A549 (cell line): Measurements from ENCODE around the gene MACF1. TPM values are rescaled to one million over a fixed set of nuclear protein-coding genes. Genes with fewer than 3 reads are reported as not detected.

Experiments
- ATAC-seq, 2 experiments: fragments of 200-7000 bp in 1 of 2; fragments of >200 bp in 1 of 2; cut with Nextera tagmentation in 1 of 2; cut with Tn5 transposase in 1 of 2; 3 replicates each; pipeline versions ENCODE4 v1.8.0 to v1.9.1; 2018 to 2020; ENCODE audit warnings: mild to moderate bottlenecking in 1 of 2, moderate library complexity in 1 of 2
- CTCF ChIA-PET: fragments of 300-600 bp; sonication (Branson Sonifier 250); formaldehyde crosslinking; extraction: SDS; loops from one replicate; lab custom pipeline; 2021; ENCODE audit warnings: antibody characterized with exemption, inconsistent platforms; lab: Yijun Ruan, JAX
- POLR2A ChIA-PET: fragments of 350-600 bp; formaldehyde crosslinking; extraction: SDS; loops from one replicate; lab custom pipeline; 2021; ENCODE audit warnings: antibody characterized with exemption, inconsistent platforms; lab: Yijun Ruan, JAX
- DNase-seq, 2 experiments: peaks; one replicate each; pipeline versions ENCODE4 v3.0.0 to v3.0.0-alpha.2; 2011 to 2016; ENCODE audit warnings: low read depth in 1 of 2, low spot score in 1 of 2
- FAIRE-seq: peaks from 2 replicates; lab custom pipeline; 2011; peaks lifted over from hg19 to GRCh38; lab: Jason Lieb, UNC
- H3K27ac ChIP-seq, 2 experiments: fragments of >200 bp; sonication (Bioruptor Twin); formaldehyde crosslinking; 3 replicates each; pipeline ENCODE4 v1.5.1; 2016 to 2017
- H3K4me1 ChIP-seq: fragments of >200 bp; sonication (Bioruptor Twin); formaldehyde crosslinking; 3 replicates; pipeline ENCODE4 v1.6.1; 2016
- H3K4me2 ChIP-seq: fragments of >200 bp; sonication (Bioruptor Twin); formaldehyde crosslinking; 3 replicates; pipeline ENCODE4 v1.6.1; 2016
- H3K4me3 ChIP-seq: fragments of >200 bp; sonication (Bioruptor Twin); formaldehyde crosslinking; 3 replicates; pipeline ENCODE4 v1.5.1; 2016
- H3K9me3 ChIP-seq: fragments of >200 bp; sonication (Bioruptor Twin); formaldehyde crosslinking; 3 replicates; pipeline ENCODE4 v1.6.1; 2016
- CBX2 ChIP-seq: fragments of 200-600 bp; sonication (generic); IDR thresholded peaks from 2 replicates; pipeline ENCODE4 v1.6.1; 2016; ENCODE audit warnings: low read depth, mild to moderate bottlenecking, borderline replicate concordance
- CHD4 ChIP-seq: fragments of 200-600 bp; sonication (generic); IDR thresholded peaks from 2 replicates; pipeline ENCODE4 v1.6.1; 2016; ENCODE audit warnings: antibody characterized with exemption, mild to moderate bottlenecking, borderline replicate concordance
- E2F6 ChIP-seq: IDR thresholded peaks from 2 replicates; pipeline ENCODE4 v1.6.1; 2012; ENCODE audit warnings: low read depth, borderline replicate concordance
- EHMT2 ChIP-seq: fragments of 200-600 bp; sonication (generic); IDR thresholded peaks from 2 replicates; pipeline ENCODE4 v1.6.1; 2016; ENCODE audit warnings: antibody characterized with exemption, low read depth, mild to moderate bottlenecking, moderate library complexity
- FOSB ChIP-seq: fragments of 250-450 bp; sonication (Bioruptor Pico); IDR thresholded peaks from 2 replicates; pipeline ENCODE4 v1.5.0; 2020; ENCODE audit warnings: mild to moderate bottlenecking, moderate library complexity
- HES2 ChIP-seq: fragments of >200 bp; sonication (Bioruptor Twin); formaldehyde crosslinking; IDR thresholded peaks from 2 replicates; pipeline ENCODE4 v1.6.1; 2016
- KDM1A ChIP-seq: fragments of 200-600 bp; sonication (generic); IDR thresholded peaks from 2 replicates; pipeline ENCODE4 v1.6.1; 2016; ENCODE audit warnings: low read depth, mild to moderate bottlenecking
- NR3C1 ChIP-seq: fragments of >200 bp; sonication (Bioruptor Twin); formaldehyde crosslinking; IDR thresholded peaks from 3 replicates; pipeline ENCODE4 v1.6.1; 2017
- POLR2A ChIP-seq: IDR thresholded peaks from 2 replicates; pipeline ENCODE4 v1.6.1; 2012; ENCODE audit warnings: mild to moderate bottlenecking, low read length
- SMC3 ChIP-seq: fragments of >200 bp; sonication (Bioruptor Twin); formaldehyde crosslinking; IDR thresholded peaks from 3 replicates; pipeline ENCODE4 v1.6.1; 2018; ENCODE audit warnings: inconsistent platforms
- TFCP2L1 ChIP-seq: fragments of 250-450 bp; sonication (Bioruptor Pico); IDR thresholded peaks from 2 replicates; pipeline ENCODE4 v1.5.0; 2021; ENCODE audit warnings: mild to moderate bottlenecking
- ZC3H11A ChIP-seq: fragments of 450-650 bp; IDR thresholded peaks from 2 replicates; pipeline ENCODE4 v1.6.1; 2014; ENCODE audit warnings: antibody characterized with exemption, mild to moderate bottlenecking
- ZFP36 ChIP-seq: fragments of 450-650 bp; IDR thresholded peaks from 2 replicates; pipeline ENCODE4 v1.6.1; 2014; ENCODE audit warnings: borderline replicate concordance; ENCODE audit not compliant: partially characterized antibody
- ZNF302 ChIP-seq: fragments of 250-450 bp; sonication (Bioruptor Pico); IDR thresholded peaks from 2 replicates; pipeline ENCODE4 v1.9.0; 2021; ENCODE audit warnings: inconsistent platforms, mild to moderate bottlenecking, moderate library complexity
- WGBS: methylation state at CpG from one replicate; pipeline ENCODE4 v1.1.6; 2017; ENCODE audit errors: missing lambda C conversion rate; 5-methylcytosine and 5-hydroxymethylcytosine counted together
- polyA plus RNA-seq, 4 experiments: library from polyadenylated mRNA; depleted of rRNA in 3 of 4; stranded (reverse); fragments of >200 nt; fragmentation: RNase III in 1 of 4; extraction: RNeasy Plus Mini Kit Qiagen cat#74134 plus additional on column Dnase treatment in 1 of 4; gene quantifications; 2 replicates in 3 of 4; 3 replicates in 1 of 4; pipeline ENCODE4 v1.2.3, GENCODE V29; 2011 to 2017
- TF ChIP-seq, protein P1 (sequence below): fragments of 200-600 bp; sonication (generic); IDR thresholded peaks from 2 replicates; pipeline ENCODE4 v1.6.1; 2016; ENCODE audit warnings: antibody characterized with exemption, mild to moderate bottlenecking, moderate library complexity
- TF ChIP-seq, protein P2 (sequence below): fragments of 250-450 bp; sonication (Bioruptor Pico); IDR thresholded peaks from 2 replicates; pipeline ENCODE4 v1.5.0; 2020; ENCODE audit warnings: low read depth, mild to moderate bottlenecking, moderate library complexity
- TF ChIP-seq, protein P3 (sequence below): fragments of >200 bp; sonication (Bioruptor Twin); formaldehyde crosslinking; IDR thresholded peaks from 3 replicates; pipeline ENCODE4 v1.6.1; 2016
- TF ChIP-seq, protein P4 (sequence below): IDR thresholded peaks from 2 replicates; pipeline ENCODE4 v1.6.1; 2012
- TF ChIP-seq, protein P5 (sequence below): fragments of 150-350 bp; IDR thresholded peaks from 2 replicates; pipeline ENCODE4 v1.6.1; 2014; ENCODE audit warnings: low read depth, mild to moderate bottlenecking, low read length

Gene MACF1
- polyA plus RNA-seq, 2 of the 4 experiments (the other 2 are of a cell fraction) = 45.7 to 64.2 TPM

- H3K9me3 ChIP-seq = no peaks in the 10 kb centered on the region
- 0 out of 6 replicates have a peak overlapping the region, but pooled peaks of 1 of the 2 experiments have one; percentile 37 for H3K27ac ChIP-seq
- peaks cover 49% of the 10 kb centered on the region for H3K4me1 ChIP-seq
- peak overlapping the region; percentile 20; the same call in 1 of the 3 replicates for H3K4me2 ChIP-seq
- TF ChIP-seq EHMT2 (no peak), NR3C1 (no peak), POLR2A (no peak), HES2 (no peak), ZNF302 (CRISPR knock-in tag) (no peak), CBX2 (no peak), ZFP36 (no peak), SMC3 (no peak), ZC3H11A (no peak), FOSB (no peak)
- TF ChIP-seq, protein P1, sequence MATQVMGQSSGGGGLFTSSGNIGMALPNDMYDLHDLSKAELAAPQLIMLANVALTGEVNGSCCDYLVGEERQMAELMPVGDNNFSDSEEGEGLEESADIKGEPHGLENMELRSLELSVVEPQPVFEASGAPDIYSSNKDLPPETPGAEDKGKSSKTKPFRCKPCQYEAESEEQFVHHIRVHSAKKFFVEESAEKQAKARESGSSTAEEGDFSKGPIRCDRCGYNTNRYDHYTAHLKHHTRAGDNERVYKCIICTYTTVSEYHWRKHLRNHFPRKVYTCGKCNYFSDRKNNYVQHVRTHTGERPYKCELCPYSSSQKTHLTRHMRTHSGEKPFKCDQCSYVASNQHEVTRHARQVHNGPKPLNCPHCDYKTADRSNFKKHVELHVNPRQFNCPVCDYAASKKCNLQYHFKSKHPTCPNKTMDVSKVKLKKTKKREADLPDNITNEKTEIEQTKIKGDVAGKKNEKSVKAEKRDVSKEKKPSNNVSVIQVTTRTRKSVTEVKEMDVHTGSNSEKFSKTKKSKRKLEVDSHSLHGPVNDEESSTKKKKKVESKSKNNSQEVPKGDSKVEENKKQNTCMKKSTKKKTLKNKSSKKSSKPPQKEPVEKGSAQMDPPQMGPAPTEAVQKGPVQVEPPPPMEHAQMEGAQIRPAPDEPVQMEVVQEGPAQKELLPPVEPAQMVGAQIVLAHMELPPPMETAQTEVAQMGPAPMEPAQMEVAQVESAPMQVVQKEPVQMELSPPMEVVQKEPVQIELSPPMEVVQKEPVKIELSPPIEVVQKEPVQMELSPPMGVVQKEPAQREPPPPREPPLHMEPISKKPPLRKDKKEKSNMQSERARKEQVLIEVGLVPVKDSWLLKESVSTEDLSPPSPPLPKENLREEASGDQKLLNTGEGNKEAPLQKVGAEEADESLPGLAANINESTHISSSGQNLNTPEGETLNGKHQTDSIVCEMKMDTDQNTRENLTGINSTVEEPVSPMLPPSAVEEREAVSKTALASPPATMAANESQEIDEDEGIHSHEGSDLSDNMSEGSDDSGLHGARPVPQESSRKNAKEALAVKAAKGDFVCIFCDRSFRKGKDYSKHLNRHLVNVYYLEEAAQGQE = no peak
- TF ChIP-seq, protein P2, sequence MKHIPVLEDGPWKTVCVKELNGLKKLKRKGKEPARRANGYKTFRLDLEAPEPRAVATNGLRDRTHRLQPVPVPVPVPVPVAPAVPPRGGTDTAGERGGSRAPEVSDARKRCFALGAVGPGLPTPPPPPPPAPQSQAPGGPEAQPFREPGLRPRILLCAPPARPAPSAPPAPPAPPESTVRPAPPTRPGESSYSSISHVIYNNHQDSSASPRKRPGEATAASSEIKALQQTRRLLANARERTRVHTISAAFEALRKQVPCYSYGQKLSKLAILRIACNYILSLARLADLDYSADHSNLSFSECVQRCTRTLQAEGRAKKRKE = no peak
- TF ChIP-seq, protein P3, sequence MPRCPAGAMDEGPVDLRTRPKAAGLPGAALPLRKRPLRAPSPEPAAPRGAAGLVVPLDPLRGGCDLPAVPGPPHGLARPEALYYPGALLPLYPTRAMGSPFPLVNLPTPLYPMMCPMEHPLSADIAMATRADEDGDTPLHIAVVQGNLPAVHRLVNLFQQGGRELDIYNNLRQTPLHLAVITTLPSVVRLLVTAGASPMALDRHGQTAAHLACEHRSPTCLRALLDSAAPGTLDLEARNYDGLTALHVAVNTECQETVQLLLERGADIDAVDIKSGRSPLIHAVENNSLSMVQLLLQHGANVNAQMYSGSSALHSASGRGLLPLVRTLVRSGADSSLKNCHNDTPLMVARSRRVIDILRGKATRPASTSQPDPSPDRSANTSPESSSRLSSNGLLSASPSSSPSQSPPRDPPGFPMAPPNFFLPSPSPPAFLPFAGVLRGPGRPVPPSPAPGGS = no peak
- TF ChIP-seq, protein P4, sequence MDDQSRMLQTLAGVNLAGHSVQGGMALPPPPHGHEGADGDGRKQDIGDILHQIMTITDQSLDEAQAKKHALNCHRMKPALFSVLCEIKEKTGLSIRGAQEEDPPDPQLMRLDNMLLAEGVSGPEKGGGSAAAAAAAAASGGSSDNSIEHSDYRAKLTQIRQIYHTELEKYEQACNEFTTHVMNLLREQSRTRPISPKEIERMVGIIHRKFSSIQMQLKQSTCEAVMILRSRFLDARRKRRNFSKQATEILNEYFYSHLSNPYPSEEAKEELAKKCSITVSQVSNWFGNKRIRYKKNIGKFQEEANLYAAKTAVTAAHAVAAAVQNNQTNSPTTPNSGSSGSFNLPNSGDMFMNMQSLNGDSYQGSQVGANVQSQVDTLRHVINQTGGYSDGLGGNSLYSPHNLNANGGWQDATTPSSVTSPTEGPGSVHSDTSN = no peak
- ChIA-PET POLR2A (no interaction called here), CTCF (interaction anchor here (0.6 to 4.9 kb wide), 2 partner anchors 46 to 396 kb away, joined by 3 to 19 read pairs; no protein-coding TSS in a partner anchor)
- no peak overlapping the region for H3K4me3 ChIP-seq
- no peak for DNase-seq
- no peak for FAIRE-seq
- 97% methylated on average over 8 of the region's 8 CpGs for WGBS
- ATAC-seq = no peak
These were observed 8.0 kb downstream of the MACF1 start for GRCh38 chr1:39212499-39212898.

- H3K4me2 ChIP-seq = peak overlapping the region; percentile 20
- no peak for FAIRE-seq
- TF ChIP-seq CHD4 = no peak
- TF ChIP-seq, protein P5, sequence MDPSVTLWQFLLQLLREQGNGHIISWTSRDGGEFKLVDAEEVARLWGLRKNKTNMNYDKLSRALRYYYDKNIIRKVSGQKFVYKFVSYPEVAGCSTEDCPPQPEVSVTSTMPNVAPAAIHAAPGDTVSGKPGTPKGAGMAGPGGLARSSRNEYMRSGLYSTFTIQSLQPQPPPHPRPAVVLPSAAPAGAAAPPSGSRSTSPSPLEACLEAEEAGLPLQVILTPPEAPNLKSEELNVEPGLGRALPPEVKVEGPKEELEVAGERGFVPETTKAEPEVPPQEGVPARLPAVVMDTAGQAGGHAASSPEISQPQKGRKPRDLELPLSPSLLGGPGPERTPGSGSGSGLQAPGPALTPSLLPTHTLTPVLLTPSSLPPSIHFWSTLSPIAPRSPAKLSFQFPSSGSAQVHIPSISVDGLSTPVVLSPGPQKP = no peak
- no peak for TF ChIP-seq TFCP2L1 (CRISPR knock-in tag)
- no peak for TF ChIP-seq CBX2
- no peak for TF ChIP-seq KDM1A
- TF ChIP-seq, protein P4 = no peak
- TF ChIP-seq, protein P2 = no peak
- no peak for TF ChIP-seq E2F6
- POLR2A ChIA-PET = no interaction called here
- no peak for DNase-seq
- no peaks in the 10 kb centered on the region for H3K9me3 ChIP-seq
- CTCF ChIA-PET = interaction anchor here (1.3 to 4.9 kb wide), 5 partner anchors 16 to 114 kb away, joined by 3 to 19 read pairs (median 5); no protein-coding TSS in a partner anchor
- H3K4me3 ChIP-seq = no peak overlapping the region
- H3K4me1 ChIP-seq = peaks cover 49% of the 10 kb centered on the region
- ATAC-seq = peak in 1 of 2 experiments; percentile 67; a peak in 3 of 6 replicates
- H3K27ac ChIP-seq = peak overlapping the region in 1 of 2 experiments; percentile 72; a peak in 3 of 6 replicates
- WGBS = 40% methylated on average over 7 of the region's 7 CpGs
These were observed 9.1 kb downstream of the MACF1 start for GRCh38 chr1:39213511-39214002.
